ENCODE data around the gene HYCC2.
"Not testable (repeated sequence)": the region's sequence is repeated elsewhere in the genome, so short reads cannot be mapped to it uniquely, and the experiment has no call there.

DNA sequence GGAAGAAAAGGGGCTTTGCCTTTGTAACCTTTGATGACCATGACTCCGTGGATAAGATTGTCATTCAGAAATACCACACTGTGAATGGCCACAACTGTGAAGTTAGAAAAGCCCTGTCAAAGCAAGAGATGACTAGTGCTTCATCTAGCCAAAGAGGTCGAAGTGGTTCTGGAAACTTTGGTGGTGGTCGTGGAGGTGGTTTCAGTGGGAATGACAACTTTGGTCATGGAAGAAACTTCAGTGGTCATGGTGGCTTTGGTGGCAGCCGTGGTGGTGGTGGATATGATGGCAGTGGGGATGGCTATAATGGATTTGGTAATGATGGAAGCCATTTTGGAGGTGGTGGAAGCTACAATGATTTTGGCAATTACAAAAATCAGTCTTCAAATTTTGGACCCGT, 8.0 kb downstream of the HYCC2 start:
- not testable (repeated sequence) for TF ChIP-seq ZFP3 (CRISPR knock-in tag; IDR thresholded peaks at IDR 0.05); OSR1 (CRISPR knock-in tag; IDR thresholded peaks at IDR 0.05); BACH2 (CRISPR knock-in tag; IDR thresholded peaks at IDR 0.05; ENCODE audit: borderline replicate concordance); ESRRG (CRISPR knock-in tag; IDR thresholded peaks at IDR 0.05); TOX (CRISPR knock-in tag; IDR thresholded peaks at IDR 0.05; ENCODE audit: borderline replicate concordance)
- TF ChIP-seq, protein P1, sequence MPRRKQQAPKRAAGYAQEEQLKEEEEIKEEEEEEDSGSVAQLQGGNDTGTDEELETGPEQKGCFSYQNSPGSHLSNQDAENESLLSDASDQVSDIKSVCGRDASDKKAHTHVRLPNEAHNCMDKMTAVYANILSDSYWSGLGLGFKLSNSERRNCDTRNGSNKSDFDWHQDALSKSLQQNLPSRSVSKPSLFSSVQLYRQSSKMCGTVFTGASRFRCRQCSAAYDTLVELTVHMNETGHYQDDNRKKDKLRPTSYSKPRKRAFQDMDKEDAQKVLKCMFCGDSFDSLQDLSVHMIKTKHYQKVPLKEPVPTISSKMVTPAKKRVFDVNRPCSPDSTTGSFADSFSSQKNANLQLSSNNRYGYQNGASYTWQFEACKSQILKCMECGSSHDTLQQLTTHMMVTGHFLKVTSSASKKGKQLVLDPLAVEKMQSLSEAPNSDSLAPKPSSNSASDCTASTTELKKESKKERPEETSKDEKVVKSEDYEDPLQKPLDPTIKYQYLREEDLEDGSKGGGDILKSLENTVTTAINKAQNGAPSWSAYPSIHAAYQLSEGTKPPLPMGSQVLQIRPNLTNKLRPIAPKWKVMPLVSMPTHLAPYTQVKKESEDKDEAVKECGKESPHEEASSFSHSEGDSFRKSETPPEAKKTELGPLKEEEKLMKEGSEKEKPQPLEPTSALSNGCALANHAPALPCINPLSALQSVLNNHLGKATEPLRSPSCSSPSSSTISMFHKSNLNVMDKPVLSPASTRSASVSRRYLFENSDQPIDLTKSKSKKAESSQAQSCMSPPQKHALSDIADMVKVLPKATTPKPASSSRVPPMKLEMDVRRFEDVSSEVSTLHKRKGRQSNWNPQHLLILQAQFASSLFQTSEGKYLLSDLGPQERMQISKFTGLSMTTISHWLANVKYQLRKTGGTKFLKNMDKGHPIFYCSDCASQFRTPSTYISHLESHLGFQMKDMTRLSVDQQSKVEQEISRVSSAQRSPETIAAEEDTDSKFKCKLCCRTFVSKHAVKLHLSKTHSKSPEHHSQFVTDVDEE (CRISPR knock-in tag; IDR thresholded peaks at IDR 0.05): not testable (repeated sequence)
- TF ChIP-seq, protein P2, sequence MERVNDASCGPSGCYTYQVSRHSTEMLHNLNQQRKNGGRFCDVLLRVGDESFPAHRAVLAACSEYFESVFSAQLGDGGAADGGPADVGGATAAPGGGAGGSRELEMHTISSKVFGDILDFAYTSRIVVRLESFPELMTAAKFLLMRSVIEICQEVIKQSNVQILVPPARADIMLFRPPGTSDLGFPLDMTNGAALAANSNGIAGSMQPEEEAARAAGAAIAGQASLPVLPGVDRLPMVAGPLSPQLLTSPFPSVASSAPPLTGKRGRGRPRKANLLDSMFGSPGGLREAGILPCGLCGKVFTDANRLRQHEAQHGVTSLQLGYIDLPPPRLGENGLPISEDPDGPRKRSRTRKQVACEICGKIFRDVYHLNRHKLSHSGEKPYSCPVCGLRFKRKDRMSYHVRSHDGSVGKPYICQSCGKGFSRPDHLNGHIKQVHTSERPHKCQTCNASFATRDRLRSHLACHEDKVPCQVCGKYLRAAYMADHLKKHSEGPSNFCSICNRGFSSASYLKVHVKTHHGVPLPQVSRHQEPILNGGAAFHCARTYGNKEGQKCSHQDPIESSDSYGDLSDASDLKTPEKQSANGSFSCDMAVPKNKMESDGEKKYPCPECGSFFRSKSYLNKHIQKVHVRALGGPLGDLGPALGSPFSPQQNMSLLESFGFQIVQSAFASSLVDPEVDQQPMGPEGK (CRISPR knock-in tag; IDR thresholded peaks at IDR 0.05; ENCODE audit: borderline replicate concordance): not testable (repeated sequence)
